RWPE1 (cell line): ENCODE data around the gene DYNLT5.
"Not testable (repeated sequence)": the region's sequence is repeated elsewhere in the genome, so short reads cannot be mapped to it uniquely, and the experiment has no call there.

ENCODE experiments used
- CTCF ChIA-PET: fragments of 350-600 bp; sonication (Branson Sonifier 250); formaldehyde crosslinking; extraction: SDS; loops from one replicate; lab custom pipeline; 2021; lab: Yijun Ruan, JAX
- POLR2A ChIA-PET: fragments of 400-600 bp; formaldehyde crosslinking; extraction: SDS; loops from one replicate; lab custom pipeline; 2020; ENCODE audit warnings: antibody characterized with exemption; ENCODE audit not compliant: low non-redundant PET; lab: Yijun Ruan, JAX
- DNase-seq: peaks from one replicate; pipeline ENCODE4 v3.0.0; 2012; ENCODE audit warnings: low spot score
- H3K27ac ChIP-seq: fragments of 450-650 bp; 2 replicates; pipeline ENCODE4 v1.5.1; 2017
- CTCF ChIP-seq: fragments of 450-650 bp; conservative IDR thresholded peaks from 2 replicates; pipeline ENCODE4 v1.5.1; 2017; ENCODE audit warnings: low read depth, mild to moderate bottlenecking

The DYNLT5 gene

GRCh38 chr1:66725885-66726665 is 26.2 kb upstream of the DYNLT5 start:
- TF ChIP-seq CTCF = peak; percentile 89
- no peak overlapping the region for H3K27ac ChIP-seq
- POLR2A ChIA-PET = no interaction called here
- DNase-seq = peak; percentile 37
- CTCF ChIA-PET = interaction anchor here (0.6 to 1.0 kb wide), 9 partner anchors 8 to 1723 kb away, joined by 3 to 6 read pairs (median 4); no protein-coding TSS in a partner anchor

GRCh38 chr1:66728021-66728420 is 24.2 kb upstream of the DYNLT5 start:
- H3K27ac ChIP-seq = no peak overlapping the region
- TF ChIP-seq CTCF = no peak
- POLR2A ChIA-PET = interaction anchor here (0.6 kb wide), 1 partner anchor 35 kb away, joined by 4 read pairs; no protein-coding TSS in a partner anchor
- DNase-seq = no peak
- CTCF ChIA-PET = interaction anchor here (0.5 kb wide), 1 partner anchor 233 kb away, joined by 3 read pairs; no protein-coding TSS in a partner anchor

- ChIA-PET CTCF (interaction anchor here (0.5 kb wide), 1 partner anchor 234 kb away, joined by 3 read pairs; no protein-coding TSS in a partner anchor), POLR2A (interaction anchor here (0.6 kb wide), 1 partner anchor 36 kb away, joined by 4 read pairs; no protein-coding TSS in a partner anchor)
- not testable (repeated sequence) for DNase-seq, H3K27ac ChIP-seq
Measured at GRCh38 chr1:66728716-66729115, 23.5 kb upstream of the DYNLT5 start.

- peak; percentile 12 for DNase-seq
- ChIA-PET CTCF (no interaction called here), POLR2A (no interaction called here)
- TF ChIP-seq CTCF = no peak
- H3K27ac ChIP-seq = no peak overlapping the region
Measured at GRCh38 chr1:66729119-66729518, 23.1 kb upstream of the DYNLT5 start.

DNA sequence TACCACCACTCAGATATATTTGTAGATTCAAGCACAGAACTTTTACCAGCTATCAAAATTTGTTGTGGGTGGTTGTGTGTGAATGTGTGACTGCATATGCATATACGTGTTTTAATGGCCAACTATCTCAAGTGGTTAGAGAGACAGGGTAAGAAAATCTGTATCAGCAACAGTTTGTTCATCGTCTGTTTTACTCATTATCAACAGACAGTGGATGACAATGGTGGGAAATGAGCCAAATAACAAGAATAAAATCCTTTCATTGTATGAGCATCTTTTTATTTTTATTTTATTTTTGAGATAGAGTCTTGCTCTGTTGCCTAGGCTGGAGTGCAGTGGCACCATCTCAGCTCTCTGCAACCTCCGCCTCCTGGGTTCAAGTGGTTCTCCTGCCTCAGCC is 22.7 kb upstream of the DYNLT5 start:
- no peak for TF ChIP-seq CTCF
- POLR2A ChIA-PET = no interaction called here
- no peak for DNase-seq
- CTCF ChIA-PET = no interaction called here
- H3K27ac ChIP-seq = no peak overlapping the region

GRCh38 chr1:66730462-66730861 is 21.8 kb upstream of the DYNLT5 start:
- no peak overlapping the region for H3K27ac ChIP-seq
- DNase-seq = no peak
- no peak for TF ChIP-seq CTCF
- POLR2A ChIA-PET = no interaction called here
- CTCF ChIA-PET = no interaction called here

- no peak overlapping the region for H3K27ac ChIP-seq
- CTCF ChIA-PET = no interaction called here
- POLR2A ChIA-PET = no interaction called here
- DNase-seq = no peak
- no peak for TF ChIP-seq CTCF
Measured at GRCh38 chr1:66731170-66731865, 20.9 kb upstream of the DYNLT5 start.
